Sciatic nerve (tissue), 2 donors: ENCODE results near the gene PTPA. TPM values are rescaled to one million over a fixed set of nuclear protein-coding genes. Genes with fewer than 3 reads are reported as not detected.

ENCODE experiments used
- ATAC-seq: fragments of 200-7000 bp; cut with Tn5 transposase; one replicate; pipeline ENCODE4 v1.9.1; 2020; ENCODE audit warnings: mild to moderate bottlenecking, moderate library complexity
- DNase-seq: peaks from one replicate; pipeline ENCODE4 v3.0.0-alpha.2; 2020; ENCODE audit warnings: low spot score
- intact Hi-C: fragments of 100-400 bp; cut with DNase I; formaldehyde crosslinking; loops from one replicate; pipeline ENCODE4 v1.14.2; 2022
- total RNA-seq: library from RNA; stranded (reverse); fragmentation: NEBNext Ultra II Directional; extraction: Animal tissue kit (Norgen Biotek cat#: 25700); gene quantifications from one replicate; pipeline ENCODE4 v1.2.1, GENCODE V29; 2021
- donor health status: DM: no; HTN: no; CAD: no.
- donor health status: DM: no; HTN: no; CAD: no.

PTPA gene
- total RNA-seq, 1 donor from 2014 or later, result 78.2 TPM

DNA sequence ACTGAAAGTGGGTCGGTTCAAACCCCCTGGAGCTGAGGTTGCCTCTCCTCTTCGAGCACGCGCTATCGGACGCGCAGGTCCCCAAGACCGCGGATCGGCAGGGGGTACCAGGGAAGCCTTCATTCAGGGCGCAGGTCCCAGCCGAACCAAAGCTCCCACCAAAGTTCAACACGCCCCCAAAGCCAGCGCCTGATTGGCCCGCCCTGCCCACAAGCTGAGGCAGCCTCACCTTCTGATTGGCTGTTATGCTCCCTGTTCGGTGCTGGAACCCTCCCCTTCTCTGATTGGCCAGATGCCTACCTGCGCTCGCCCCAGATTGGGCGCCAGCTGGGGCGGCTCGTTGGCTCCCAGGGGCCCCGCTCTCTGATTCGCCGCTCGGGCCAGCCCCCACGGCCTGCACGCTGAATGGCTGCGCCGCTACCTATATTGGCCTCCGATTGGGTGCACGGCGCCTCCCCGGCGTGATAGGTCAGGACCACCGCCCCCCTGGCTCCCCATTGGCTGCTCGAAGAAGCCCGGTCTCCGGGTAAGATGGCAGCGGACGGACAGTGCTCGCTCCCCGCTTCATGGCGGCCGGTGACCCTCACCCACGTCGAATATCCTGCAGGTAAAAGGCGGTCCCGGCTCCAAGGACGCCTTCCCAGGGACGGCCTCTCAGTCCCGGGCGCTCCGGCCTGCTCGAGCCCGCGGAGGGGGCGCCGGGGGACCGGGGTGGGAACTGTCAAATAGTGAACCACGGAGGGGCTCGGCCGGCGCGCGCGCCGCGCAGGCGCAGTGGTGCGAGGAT is 30.4 kb upstream of the PTPA start, which contains the start of gene DOLPP1:
TSS of gene DOLPP1 (plus strand) at position 511 of the 787 bp plus-strand sequence. CDS start at position 532, 21 bp downstream.
- intact Hi-C loops, result no loop called here
- DNase-seq, result peak; percentile 99
- peak; percentile 99 for ATAC-seq

DNA sequence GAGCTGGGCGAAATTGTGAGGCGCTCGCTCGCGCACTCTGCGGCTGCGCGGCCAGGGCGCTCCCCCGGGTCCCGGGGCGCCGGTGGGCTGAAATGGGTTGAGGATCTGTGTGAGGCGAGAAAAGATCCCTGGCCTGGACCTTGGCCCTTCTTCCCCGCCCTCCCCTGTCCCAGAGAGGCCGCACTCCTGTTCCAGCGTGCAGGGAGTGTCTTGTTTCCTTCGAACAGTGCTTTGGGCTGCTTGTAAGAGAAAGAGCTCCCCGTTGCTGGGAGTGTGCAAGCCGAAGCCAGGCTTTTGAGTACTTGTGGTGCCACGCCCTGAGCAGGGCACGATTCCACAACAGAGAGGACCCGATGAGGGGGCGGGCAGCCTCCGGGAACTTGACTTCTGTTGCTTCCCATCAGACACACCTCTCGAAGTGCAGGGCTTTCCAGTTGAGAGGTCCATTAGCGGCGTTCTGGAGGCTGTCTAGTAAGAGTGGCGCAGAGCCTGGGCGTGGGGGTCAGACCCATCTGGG is 29.8 kb upstream of the PTPA start:
- intact Hi-C loops, result no loop called here
- ATAC-seq (no peak), DNase-seq (no peak)

DNA sequence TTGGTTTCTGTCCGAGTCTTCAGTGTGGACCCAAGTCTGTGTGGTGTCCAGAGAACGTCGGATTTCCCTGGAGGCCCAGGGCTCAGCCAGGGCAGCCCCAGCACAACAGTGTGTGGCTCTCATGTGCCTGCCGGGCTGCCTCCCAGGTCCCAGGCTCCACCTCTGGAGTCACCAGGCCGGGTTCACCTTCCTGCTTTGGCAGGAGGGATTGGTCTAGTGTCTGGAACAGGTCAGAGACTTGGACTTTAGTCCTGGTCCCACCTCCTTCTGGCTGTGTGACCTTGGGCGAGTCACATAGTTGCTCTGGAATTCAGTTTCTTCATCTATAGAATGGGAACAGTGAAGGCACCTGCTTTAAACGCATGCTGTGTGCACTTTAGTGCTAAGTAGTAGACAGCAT is 27.1 kb upstream of the PTPA start:
- ATAC-seq (no peak), DNase-seq (no peak)
- intact Hi-C loops, result no loop called here

DNA sequence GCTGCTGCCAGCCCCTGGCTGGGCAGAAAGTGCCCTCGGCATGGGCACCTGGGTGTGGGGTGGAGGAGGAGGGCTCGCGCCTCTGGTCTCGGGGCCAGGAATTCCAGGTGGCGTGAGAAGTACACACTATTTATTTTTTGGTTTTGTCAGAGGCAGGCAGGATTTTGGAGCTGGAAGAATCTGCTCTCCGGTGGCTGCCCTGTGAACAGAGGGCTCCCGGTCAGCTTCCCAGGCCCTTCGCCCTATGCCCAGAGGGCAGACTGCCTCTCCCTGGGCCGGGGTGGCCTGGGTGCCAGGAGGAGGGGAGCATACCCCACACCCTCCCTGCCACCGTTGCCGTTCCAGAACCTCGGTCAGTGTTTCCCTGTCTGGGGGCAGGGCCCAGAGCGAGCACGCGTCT is 22.0 kb upstream of the PTPA start:
- ATAC-seq, result no peak
- DNase-seq, result no peak
- intact Hi-C loops, result no loop called here

DNA sequence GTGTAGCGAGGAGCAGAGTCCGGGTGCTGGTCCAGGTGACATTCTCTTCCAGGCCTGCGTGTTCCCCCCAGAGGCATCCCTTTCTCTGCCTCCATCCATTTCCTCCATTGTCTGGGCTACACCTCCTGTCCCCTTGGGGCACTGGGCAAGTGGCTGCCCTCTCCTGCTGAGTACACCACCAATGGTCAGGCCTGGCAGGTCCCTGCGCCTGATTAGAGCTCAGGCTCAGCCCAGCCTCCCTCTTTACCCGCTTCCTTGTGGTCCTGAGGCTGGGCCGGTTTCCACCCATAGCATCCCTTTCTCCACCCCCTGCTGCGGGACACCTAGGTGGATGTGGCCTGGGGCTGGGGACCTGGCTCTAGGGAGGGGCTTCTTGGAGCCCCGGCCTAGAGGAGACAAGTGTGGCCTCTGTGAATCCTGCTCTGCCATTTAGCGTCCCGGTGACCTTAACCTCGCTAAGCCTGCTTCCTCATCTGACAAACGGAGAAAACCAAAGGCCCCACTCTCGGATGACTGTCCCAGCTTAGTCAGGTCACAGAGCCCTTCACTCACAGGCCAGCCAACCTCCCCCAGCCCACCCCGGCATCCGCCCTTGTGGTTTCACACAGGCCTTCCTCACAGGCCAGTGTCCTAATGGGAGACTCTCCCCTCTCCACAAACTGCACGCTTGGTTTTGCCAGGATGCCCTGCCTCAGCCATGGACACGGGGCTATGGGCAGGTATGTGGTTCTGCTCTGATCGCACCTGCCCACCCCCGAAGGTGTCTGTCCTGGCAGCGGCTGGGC is 17.4 kb upstream of the PTPA start:
- DNase-seq (no peak), ATAC-seq (no peak)
- intact Hi-C loops, result no loop called here

DNA sequence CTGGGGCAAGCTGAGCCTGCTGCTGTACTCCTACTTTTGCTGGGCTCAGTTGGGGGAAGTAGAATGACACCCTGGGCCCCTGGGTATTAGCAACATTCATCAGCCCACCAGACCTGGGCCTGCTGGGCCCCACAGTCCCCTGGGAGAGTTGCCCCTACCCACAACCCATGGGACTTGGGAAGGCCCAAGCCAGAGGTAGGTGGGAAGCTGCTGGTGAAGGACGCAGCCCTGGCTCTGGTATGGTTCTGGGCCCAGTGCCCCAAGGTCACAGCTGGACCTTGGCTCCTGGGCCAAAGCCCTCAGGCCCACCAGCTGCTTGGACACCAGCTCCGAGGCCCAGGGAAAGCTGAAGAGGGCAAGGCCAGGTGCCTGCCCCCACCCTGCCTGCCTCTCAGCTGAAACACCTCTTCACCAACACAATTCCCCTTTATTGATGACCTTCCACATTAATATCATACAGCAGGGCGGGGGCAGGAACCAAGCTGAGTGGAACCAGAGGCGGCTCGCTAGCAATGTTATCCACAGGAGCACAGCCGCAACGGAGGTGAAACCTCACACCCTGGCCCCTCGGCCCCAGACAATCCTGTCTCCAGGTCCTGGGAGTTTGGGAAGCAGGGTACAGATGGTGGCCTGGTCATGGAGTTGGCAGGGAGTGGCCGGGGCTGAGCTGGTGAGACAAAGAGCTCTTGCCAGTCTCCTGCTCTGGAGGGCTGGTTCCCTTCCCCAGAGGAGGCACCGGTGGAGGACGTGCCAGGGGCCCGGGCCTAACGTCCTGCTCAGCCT is 16.6 kb upstream of the PTPA start:
- intact Hi-C loops, result no loop called here
- DNase-seq, result no peak
- ATAC-seq, result peak; percentile 11

DNA sequence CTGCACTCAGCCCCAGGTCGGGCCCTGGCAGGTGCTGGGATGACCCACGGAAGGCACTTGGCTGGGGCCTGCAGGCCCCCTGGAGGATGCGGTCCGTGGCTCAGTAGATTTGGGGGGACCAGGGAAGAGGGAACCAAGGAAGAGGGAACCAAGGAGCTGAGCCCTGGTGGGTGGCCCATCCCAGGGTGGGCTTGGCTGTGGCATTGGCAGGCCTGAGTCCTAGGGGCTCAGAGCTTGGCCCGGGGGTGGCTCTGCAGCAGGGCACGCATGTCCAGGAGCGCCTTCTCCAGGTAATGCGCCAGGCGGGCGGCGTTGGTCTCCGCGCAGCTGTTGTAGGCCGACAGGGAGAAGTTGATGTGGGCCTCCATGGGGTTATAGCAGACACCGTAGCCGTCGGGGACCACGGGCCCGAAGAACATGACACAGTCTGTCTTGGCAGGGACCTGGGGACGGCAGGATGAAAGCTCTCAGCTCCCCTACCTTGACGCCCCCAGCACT is 16.0 kb upstream of the PTPA start:
- ATAC-seq, result no peak

DNA sequence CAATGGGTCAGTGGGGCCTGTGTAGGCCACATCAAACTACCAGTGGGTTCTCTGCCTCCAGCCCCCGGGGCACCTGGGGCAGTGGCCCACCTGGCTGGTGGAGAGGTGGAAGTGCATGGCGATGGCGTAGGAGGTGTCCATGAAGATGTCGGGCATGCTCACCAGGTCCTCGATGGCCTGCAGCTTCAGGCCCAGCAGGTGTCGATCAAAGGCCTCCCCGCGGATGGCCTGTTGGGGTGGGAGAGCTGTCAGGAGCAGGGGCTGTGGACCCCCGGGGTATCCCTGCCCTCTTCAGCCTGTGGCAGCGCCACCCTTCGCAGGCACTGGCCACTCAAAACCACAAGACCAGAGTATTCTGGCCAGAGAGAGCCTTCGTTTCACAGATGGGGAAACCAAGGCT is 15.3 kb upstream of the PTPA start:
- no peak for DNase-seq
- intact Hi-C loops, result no loop called here
- ATAC-seq, result no peak

More for the DNA sequence above, 16.0 kb upstream of the PTPA start:
- intact Hi-C loops, result no loop called here
- DNase-seq, result no peak

DNA sequence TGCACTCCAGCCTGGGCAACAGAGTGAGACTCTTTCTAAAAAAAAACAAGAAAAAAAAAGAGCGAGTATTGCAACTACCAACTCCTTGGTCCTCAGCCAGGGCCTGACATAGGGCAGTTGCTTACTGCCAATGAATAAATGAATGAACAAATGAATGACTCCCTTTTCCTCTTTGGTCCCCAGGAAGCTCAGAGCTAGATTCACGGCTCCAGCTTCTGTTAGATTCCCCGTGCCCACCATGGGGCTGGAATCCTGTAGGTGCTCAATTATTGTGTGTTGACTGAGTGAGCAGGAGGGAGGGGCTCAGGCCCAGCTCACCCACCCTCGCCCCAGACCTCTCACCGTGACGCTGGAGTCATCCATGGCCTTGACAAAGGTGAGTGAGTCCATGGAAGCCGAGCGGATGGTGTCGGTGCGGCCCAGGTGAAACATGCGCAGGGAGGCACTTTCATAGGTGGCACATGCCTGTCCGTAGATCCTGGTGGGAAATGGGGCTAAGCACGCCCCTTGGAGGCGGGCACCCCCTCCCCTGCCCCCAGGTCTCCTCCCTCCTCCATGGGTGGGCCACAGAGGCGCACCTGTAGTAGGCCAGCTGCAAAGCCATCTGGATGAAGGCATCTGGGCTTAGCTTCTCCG is 13.4 kb upstream of the PTPA start:
- ATAC-seq (no peak), DNase-seq (no peak)
- intact Hi-C loops, result no loop called here

DNA sequence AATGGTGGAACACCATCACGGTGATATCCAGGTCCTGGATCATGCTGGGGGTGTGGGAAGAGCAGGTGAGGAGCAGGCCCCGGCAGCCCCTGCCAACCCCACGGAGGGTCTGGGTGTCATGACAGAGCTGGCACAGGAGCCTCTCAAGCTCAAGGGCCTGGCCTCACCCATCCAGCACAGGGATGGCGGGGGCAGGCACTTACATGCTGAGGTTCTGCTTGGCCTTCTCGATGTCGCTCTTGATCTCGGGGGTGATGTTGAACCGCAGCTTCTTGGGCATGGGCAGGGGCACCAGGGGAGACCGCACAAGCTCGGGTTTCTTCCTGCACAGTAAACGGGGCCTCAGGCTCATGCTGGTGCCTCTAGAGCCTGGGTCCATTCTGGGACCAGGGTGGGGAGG is 12.9 kb upstream of the PTPA start:
- DNase-seq (no peak), ATAC-seq (no peak)
- intact Hi-C loops, result no loop called here

DNA sequence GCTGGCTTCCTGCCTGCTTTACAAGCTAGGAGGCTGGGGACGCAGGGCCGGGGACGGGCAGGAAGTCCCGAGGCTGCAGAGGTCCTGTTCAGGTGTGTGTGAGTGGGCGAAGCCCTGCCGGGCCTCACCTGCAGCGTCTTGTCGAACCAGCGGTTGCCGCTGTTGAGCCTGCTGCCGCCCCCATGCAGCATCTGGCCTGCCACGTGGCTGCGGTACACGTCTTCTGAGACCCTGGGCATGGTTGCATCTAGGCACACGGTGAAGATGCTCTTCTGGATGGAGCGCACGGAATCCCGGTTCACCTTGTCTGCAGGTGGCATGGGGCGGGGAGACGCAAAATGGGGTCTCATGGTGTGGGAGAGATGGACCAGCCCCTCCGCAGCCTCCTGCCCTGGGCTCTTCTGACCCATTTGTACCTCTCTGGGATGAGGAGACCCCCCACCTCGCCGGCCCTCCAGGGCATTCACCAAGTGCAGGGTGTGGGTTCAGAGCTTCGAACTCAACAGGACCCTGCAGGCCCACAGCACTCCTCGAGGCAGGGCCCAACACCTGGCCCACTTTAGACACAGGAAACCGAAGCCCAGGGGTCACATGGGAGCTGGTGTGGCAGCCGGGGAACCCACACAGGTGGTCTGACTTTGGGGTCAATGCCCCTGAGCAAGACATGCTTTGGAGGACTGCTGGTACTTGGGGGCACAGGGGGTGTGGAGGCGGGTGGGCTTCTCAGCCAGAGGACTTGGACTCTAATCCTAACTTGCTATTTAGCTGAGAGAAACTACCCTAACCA is 10.6 kb upstream of the PTPA start:
- DNase-seq (no peak), ATAC-seq (no peak)
- intact Hi-C loops, result no loop called here

DNA sequence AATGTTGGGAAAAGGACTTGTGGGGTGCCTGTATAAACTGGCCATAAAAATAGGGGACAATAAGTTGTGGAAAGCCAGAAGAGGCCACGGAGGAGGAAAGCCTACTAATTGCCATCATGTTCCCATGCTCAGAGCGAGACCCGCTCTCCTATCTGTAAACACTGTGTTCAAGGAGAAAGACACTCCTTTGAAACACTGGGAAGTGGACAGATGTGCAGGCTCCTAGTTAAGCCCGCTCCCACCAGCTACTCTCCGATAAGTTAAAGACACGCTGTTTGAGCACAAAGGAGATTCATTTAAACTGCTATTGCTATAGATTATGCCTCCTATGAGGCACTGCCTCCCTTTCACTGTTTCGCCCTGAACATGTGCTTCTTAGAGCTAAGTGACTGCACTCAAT is 9.9 kb upstream of the PTPA start:
- intact Hi-C loops, result no loop called here
- DNase-seq (no peak), ATAC-seq (no peak)

DNA sequence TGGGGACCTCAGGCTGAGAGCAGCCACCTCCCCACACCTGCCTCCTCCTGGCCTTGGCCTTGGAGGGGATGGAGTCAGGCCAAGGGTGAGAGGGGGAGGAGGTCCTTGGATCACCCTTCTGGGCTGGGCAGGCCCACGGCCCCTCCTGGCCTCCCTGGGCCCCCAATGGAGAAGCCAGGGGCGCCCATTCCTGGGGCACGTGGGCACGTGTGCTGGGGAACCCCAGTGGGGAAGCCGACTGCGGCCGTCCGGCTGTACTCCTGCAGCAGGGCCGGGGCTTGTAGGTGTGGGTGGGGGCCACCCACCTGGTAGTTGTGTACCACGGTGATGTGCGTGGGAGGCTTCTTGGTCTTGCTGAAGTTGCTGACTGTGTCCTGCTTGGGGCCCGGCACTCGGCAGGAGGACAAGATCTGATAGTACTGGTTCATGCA is 9.1 kb upstream of the PTPA start:
- no peak for ATAC-seq
- no peak for DNase-seq
- intact Hi-C loops, result no loop called here

DNA sequence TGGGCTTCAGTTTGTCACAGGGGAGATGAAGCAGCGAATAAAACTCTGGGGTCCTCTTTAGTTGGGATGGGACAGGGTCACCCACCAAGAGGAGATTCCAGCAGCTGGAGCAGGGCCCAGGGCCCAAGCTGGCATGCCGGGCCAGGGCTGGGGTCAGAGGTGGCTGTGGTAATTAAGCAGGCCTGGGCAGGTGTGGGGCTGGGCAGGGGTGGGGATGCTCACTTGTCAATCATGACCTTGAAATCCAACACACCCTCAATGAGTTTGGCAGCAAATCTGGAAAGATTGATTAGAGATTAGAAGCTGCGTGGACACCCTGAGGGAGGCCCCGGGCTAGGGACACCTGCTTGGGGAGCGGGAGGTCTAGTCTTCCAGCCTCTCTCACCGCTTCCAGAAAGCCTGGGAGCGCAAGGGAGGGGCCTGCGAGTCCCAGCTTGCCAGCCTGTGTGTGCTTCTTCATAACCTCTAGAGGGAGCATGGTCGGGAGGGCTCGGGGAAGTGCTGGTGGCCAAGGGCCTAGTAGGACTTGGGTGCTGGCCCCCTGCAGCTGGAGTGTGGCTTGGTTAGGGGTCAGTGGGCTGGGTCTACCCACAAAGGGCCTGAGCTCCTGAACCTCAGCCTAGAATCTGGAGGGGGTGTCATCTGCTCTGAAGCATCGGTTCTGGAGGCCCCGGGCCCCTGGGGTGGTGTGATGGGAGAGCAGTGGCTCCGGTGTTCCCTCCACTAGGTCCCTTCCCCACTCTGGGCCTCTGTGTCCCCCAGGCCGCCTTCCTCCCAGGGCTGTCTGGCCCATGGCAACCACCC is 8.2 kb upstream of the PTPA start:
- intact Hi-C loops, result no loop called here
- ATAC-seq (peak; percentile 52), DNase-seq (no peak)

DNA sequence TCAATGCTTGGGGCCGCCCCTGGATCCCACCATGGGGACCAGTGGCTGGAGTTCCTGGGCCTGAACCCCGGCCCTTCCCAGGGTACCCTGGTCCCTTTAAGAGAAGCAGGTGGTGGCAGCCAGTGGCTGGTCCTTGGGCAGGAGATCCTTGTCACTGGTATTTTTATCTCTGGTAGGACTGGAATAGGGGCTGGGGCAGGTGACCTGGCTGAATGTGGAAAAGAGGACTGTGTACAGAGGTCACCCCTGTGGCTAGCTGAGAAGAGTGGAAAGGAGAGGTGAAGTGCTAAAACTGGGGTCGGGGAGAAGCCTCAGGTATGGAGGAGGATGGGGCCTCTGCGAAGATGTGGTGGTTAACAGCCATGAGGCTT is 7.6 kb upstream of the PTPA start:
- ATAC-seq, result peak; percentile 3
- intact Hi-C loops, result no loop called here

DNA sequence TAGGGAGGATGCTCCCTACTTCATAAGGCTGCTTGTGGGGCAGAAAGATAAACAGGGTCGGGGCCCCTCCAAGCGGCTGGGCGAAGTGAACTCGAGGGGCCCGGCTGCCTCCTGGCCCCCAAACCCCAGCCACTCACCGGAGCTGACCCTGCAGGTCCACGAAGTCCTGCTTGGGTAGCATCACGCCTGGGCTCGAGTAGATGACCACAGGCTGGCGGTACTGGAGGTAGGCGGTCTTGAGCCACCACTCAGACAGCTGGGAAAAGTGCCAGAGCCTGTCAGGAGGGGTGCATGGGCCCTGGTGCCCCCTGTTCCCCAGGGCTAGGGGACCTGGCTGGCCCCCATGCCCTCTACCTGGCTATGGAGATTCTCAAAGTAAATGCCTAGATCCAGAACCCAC is 7.2 kb upstream of the PTPA start:
- DNase-seq (no peak), ATAC-seq (no peak)
- intact Hi-C loops, result no loop called here

More for the DNA sequence above, 7.6 kb upstream of the PTPA start:
- no peak for DNase-seq
